Heart left ventricle (tissue), 13 donors: ENCODE measurements around the gene CABS1.

ENCODE experiments used
- POLR2A ChIP-seq, 2 donors: fragments of 450-650 bp; IDR thresholded peaks; one replicate each; pipeline ENCODE4 v1.6.1; 2017; ENCODE audit warnings: antibody characterized with exemption in 2 of 2, mild to moderate bottlenecking in 2 of 2, moderate library complexity in 2 of 2
- TF ChIP-seq, protein P1 (sequence below), 12 donors: fragments of 200-600 bp; sonication (generic) in 4 of 12; IDR thresholded peaks; one replicate each; pipeline versions ENCODE4 v1.5.0 to v1.8.0; 2018 to 2022; ENCODE audit warnings: antibody characterized with exemption in 12 of 12, mild to moderate bottlenecking in 5 of 12
- donor health status: ischemic (EF 13 %, LVEDD 7.1; RV severe dilation, severe dysfunction).
- donor health status: DM: no; HTN: yes; CAD: no.
- donor health status: DM: no; HTN: no; CAD: no.
- donor health status: ischemic (EF 25% LVEDD 6.9; RV normal size, moderate dysfunction).
- donor health status: ischemic (EF 25% LVEDD 5.7; RV mildly dilated, moderate dysfunction).
- donor health status: ischemic (EF 35%, LVEDD 5.7; RV mildly dilated, moderate dysfunction).
- donor health status: nonischemic (EF 11% LVEDD 7.7; RV severe dilation, severe dysfunction).
- donor health status: DM: yes; HTN: yes; CAD: no.
- donor health status: PGD.
- donor health status: ischemic (EF 29% LVEDD 5.4; RV normal size, mild dysfunction).
- donor health status: nonischemic (EF 23%, LVEDD 6.1; RV moderate dilation, normal function).

DNA sequence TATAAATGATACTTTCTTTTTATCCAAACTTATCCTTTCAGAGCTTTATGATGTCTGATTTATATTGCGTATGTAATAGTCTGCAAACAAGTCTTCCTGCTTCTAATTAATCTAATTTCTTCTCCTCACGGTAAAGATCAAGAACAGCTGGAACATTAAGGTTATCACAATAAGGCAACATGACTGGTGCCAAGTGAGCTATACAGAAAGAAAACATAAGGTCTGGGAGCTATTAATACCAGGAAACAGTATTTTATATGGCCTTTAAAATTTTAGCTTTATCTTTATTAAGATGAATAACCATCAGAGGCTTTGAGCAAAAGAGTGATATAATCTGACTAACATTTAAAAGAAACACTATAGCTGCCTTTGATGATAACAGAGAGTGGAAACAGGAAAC lies 28.7 kb upstream of the CABS1 start:
- TF ChIP-seq, protein P1, sequence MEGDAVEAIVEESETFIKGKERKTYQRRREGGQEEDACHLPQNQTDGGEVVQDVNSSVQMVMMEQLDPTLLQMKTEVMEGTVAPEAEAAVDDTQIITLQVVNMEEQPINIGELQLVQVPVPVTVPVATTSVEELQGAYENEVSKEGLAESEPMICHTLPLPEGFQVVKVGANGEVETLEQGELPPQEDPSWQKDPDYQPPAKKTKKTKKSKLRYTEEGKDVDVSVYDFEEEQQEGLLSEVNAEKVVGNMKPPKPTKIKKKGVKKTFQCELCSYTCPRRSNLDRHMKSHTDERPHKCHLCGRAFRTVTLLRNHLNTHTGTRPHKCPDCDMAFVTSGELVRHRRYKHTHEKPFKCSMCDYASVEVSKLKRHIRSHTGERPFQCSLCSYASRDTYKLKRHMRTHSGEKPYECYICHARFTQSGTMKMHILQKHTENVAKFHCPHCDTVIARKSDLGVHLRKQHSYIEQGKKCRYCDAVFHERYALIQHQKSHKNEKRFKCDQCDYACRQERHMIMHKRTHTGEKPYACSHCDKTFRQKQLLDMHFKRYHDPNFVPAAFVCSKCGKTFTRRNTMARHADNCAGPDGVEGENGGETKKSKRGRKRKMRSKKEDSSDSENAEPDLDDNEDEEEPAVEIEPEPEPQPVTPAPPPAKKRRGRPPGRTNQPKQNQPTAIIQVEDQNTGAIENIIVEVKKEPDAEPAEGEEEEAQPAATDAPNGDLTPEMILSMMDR (IDR thresholded peaks at IDR 0.05) = no peak
- no peak for TF ChIP-seq POLR2A (IDR thresholded peaks at IDR 0.05)
